Mucosa of stomach (tissue), 1 donor: ENCODE measurements around the gene LRBA.

Experiments used
- H3K27me3 ChIP-seq: one replicate; pipeline ENCODE4 v1.7.0; 2013; ENCODE audit warnings: mild to moderate bottlenecking, low read length; ENCODE audit not compliant: control insufficient read depth, insufficient read depth
- H3K36me3 ChIP-seq: one replicate; pipeline ENCODE4 v1.7.0; 2013; ENCODE audit warnings: low read length; ENCODE audit not compliant: control insufficient read depth, insufficient read depth
- H3K4me1 ChIP-seq: one replicate; pipeline ENCODE4 v1.7.0; 2013; ENCODE audit warnings: mild to moderate bottlenecking, low read length; ENCODE audit not compliant: control insufficient read depth, insufficient read depth
- H3K4me3 ChIP-seq: one replicate; pipeline ENCODE4 v1.7.0; 2013; ENCODE audit warnings: low read length
- H3K9ac ChIP-seq: one replicate; pipeline ENCODE4 v1.7.0; 2013; ENCODE audit warnings: mild to moderate bottlenecking, low read length, moderate library complexity
- H3K9me3 ChIP-seq: one replicate; pipeline ENCODE4 v1.7.0; 2013; ENCODE audit warnings: mild to moderate bottlenecking, low read length, moderate library complexity; ENCODE audit not compliant: control insufficient read depth
- donor health status: Pancreatic carcinoma.

LRBA gene

DNA sequence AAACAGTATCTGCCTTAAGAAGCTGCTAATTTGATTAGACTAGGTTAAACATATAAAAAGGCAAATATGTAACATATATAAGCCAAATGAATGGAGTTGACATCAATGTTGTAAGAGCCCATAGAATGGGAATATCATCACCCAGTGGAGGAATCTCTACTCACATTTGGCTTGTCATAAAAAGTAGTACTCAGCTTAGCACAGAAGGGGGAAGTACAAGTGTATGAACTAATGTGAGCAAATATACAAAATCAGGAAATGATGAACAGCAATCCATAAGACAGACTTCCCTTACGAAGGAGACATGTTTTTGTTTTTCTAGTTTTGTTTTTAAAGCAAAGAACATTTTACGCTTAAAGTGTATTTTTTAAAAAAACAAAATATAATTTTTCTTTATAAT is 358.2 kb downstream of the LRBA start:
- H3K4me1 ChIP-seq = no peaks in the 10 kb centered on the region
- no peaks in the 10 kb centered on the region for H3K36me3 ChIP-seq
- no peaks in the 10 kb centered on the region for H3K9me3 ChIP-seq
- H3K4me3 ChIP-seq = no peak overlapping the region
- no peaks in the 10 kb centered on the region for H3K27me3 ChIP-seq
- H3K9ac ChIP-seq = no peak overlapping the region

DNA sequence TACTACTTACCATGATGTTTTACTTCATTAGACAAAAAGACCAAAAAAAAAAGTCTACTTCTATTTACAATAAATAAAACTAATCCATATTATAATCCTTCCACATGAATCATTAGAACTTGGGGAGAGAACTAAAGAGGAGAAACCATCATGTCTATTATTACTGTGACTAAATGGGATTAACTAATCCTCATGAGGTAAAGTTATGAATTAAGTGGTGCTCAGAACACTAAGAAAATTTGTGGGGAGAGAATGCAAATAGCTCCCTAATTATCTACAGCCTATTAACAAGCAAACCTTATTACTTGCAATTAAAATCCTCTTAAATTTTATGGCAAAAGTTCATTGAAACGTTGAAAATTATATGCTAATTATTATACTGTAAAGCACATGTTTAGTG is 364.3 kb downstream of the LRBA start:
- H3K4me3 ChIP-seq = no peak overlapping the region
- no peaks in the 10 kb centered on the region for H3K9me3 ChIP-seq
- H3K4me1 ChIP-seq = no peaks in the 10 kb centered on the region
- no peaks in the 10 kb centered on the region for H3K27me3 ChIP-seq
- no peak overlapping the region for H3K9ac ChIP-seq
- no peaks in the 10 kb centered on the region for H3K36me3 ChIP-seq

DNA sequence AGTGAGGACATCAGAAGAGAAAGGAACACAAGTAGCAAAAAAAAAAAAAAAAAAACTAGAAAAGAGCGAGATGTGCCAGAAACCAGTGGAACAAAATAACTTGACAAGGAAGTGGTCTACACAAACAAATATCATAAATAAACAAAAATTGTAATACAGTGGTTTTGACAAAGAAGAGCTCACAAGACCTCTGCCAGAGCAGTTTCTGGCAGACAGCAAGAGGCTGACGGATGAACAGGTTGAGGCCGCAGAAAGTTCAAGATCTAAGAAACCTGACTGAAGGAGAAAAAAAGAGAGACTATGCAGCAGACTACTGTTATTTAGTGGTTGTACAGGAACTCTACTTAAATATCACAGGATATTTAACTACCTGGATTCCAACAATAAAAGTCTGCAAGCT is 367.0 kb downstream of the LRBA start:
- no peaks in the 10 kb centered on the region for H3K4me1 ChIP-seq
- H3K9ac ChIP-seq = no peak overlapping the region
- no peaks in the 10 kb centered on the region for H3K36me3 ChIP-seq

DNA sequence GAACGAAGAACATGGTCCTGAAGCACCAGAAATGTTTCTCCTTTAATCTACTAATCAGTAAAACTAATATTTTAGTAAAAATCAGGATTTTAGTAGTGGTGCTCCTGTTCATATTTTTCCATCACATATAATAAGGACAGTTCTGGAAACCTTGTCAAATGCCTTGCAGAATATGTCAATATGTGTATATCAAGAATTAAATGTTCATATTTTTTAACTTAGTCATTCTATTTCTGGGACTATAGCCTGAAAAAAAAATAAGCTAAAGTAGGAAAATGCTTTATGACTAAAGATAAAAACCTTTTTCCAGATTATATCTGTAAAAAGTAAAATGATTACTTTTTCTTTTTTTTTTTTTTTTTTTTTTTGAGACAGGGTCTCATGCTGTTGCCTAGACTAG is 368.1 kb downstream of the LRBA start:
- H3K36me3 ChIP-seq = no peaks in the 10 kb centered on the region
- H3K9ac ChIP-seq = no peak overlapping the region
- H3K9me3 ChIP-seq = no peaks in the 10 kb centered on the region
- H3K4me1 ChIP-seq = no peaks in the 10 kb centered on the region
- no peaks in the 10 kb centered on the region for H3K27me3 ChIP-seq
- no peak overlapping the region for H3K4me3 ChIP-seq

More for the DNA sequence above, 367.0 kb downstream of the LRBA start:
- H3K27me3 ChIP-seq = no peaks in the 10 kb centered on the region
- no peaks in the 10 kb centered on the region for H3K9me3 ChIP-seq
- no peak overlapping the region for H3K4me3 ChIP-seq

DNA sequence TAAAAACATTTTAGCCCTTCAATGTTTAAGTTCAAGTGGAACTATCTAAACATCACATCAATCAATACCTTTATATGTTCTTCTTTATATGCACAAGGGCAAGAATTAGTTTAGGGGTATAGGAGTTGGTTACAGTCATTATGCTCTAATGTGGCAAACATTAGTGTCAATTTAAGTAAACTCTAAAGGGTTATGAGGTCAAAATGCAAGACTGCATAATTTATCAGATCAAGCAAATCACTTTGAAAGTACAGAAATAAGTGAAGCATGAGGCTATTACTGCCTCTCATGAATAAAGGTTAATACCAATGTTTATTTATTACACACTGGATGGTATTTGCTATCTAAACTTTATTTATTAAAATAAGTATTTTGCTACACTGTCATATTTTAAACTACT is 373.5 kb downstream of the LRBA start:
- H3K36me3 ChIP-seq = no peaks in the 10 kb centered on the region
- no peaks in the 10 kb centered on the region for H3K27me3 ChIP-seq
- no peaks in the 10 kb centered on the region for H3K9me3 ChIP-seq
- no peak overlapping the region for H3K9ac ChIP-seq
- no peaks in the 10 kb centered on the region for H3K4me1 ChIP-seq
- H3K4me3 ChIP-seq = no peak overlapping the region

DNA sequence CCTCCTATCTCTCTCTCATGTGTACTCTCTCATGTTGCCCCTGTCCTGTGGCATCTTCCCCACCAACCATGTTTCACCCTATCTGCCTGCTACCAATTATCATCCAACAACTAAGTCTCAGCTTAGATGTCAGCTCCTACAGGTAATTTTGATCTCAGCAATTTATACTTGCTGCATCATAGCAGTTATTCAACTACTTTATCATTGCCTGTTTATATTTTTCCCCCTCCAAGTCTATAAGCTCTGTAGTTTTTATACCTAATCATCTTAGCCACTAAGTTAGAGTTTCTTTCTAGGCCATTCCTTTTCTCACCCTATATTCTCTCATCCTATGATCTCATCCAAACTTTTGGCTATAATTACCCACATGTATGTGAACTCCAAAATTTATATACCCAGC is 382.4 kb downstream of the LRBA start:
- H3K27me3 ChIP-seq = no peaks in the 10 kb centered on the region
- no peaks in the 10 kb centered on the region for H3K9me3 ChIP-seq
- no peaks in the 10 kb centered on the region for H3K4me1 ChIP-seq
- H3K9ac ChIP-seq = no peak overlapping the region
- no peaks in the 10 kb centered on the region for H3K36me3 ChIP-seq
- no peak overlapping the region for H3K4me3 ChIP-seq

DNA sequence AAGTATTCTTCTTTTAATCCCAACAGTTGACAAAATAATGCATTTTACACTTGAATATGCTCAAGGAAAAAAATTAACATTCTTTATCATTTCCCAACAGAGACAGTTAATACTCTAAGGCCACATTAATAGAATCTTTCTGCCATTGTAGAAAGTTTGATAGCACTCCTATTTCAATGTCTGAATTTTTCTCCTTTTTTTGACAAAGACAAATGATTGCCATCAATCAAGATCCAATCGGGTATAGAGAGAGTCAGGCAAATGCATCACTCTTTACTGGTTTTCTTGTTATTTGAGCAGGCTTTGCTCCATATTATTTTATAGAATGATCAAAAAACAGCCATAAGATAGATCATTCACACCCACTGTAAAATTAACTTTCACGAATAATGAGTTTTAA is 387.0 kb downstream of the LRBA start:
- H3K4me3 ChIP-seq = no peak overlapping the region
- H3K9ac ChIP-seq = no peak overlapping the region
- no peaks in the 10 kb centered on the region for H3K4me1 ChIP-seq
- no peaks in the 10 kb centered on the region for H3K27me3 ChIP-seq
- no peaks in the 10 kb centered on the region for H3K9me3 ChIP-seq
- no peaks in the 10 kb centered on the region for H3K36me3 ChIP-seq

DNA sequence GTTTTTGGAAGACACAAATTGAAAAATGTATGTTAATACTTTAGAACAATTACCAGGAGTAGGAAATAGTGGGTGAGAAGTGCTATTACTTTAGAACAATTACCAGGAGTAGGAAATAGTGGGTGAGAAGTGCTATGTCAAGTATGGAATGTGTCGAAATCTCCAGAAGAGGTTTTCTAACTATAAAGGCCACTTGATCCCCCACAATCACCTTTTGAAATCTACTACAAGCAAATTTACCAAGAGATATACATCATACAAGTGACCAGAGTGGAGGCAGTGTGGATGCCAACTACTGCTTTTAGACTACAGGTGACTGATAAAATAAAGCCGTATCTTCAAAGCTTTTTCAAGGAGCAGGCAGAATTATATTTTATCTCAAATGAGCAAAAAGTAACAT is 390.1 kb downstream of the LRBA start:
- Histone ChIP-seq H3K27me3 (no peaks in the 10 kb centered on the region), H3K4me3 (no peak overlapping the region), H3K36me3 (no peaks in the 10 kb centered on the region), H3K9ac (no peak overlapping the region), H3K4me1 (no peaks in the 10 kb centered on the region), H3K9me3 (no peaks in the 10 kb centered on the region)

DNA sequence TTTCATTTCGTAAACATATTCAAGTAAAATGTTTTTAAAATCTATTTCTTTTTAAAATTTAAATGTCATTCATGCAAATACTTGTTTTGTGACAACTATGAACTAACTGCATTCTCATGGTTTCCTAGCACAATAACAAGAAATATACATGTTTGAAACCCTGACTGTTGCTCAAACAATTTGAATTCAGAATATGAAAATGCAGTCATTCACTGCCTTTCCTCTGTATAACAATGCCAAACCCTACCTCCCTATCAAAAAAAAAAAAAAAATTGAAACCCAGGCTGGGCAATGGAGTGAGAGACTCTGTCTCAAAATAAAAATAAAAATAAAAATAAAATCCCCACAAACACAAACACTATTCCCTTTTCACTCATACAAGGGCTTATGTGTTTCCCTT is 391.0 kb downstream of the LRBA start:
- H3K4me1 ChIP-seq = no peaks in the 10 kb centered on the region
- no peaks in the 10 kb centered on the region for H3K27me3 ChIP-seq

DNA sequence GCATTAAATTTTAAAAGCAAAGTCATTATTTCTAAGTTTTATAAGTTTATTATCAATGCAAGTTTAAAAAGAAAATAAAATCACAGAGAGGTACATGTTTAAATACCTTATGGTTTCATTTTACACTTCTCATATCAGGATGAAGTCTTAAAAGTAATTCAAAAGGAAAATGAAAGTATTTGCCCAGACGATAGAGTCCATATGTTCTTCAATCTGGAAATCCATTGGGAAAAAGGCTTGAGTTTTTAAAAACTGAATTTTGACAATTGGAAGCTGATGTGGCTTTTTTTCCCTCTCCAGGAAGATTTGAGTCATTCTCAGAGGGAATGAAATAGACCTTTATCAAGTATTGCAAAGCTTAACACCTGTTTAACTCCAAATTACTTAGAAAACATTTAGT is 396.0 kb downstream of the LRBA start:
- Histone ChIP-seq H3K36me3 (no peaks in the 10 kb centered on the region), H3K4me1 (no peaks in the 10 kb centered on the region), H3K9me3 (no peaks in the 10 kb centered on the region), H3K4me3 (no peak overlapping the region), H3K9ac (no peak overlapping the region), H3K27me3 (no peaks in the 10 kb centered on the region)

More for the DNA sequence above, 391.0 kb downstream of the LRBA start:
- Histone ChIP-seq H3K9ac (no peak overlapping the region), H3K9me3 (no peaks in the 10 kb centered on the region), H3K4me3 (no peak overlapping the region), H3K36me3 (no peaks in the 10 kb centered on the region)

DNA sequence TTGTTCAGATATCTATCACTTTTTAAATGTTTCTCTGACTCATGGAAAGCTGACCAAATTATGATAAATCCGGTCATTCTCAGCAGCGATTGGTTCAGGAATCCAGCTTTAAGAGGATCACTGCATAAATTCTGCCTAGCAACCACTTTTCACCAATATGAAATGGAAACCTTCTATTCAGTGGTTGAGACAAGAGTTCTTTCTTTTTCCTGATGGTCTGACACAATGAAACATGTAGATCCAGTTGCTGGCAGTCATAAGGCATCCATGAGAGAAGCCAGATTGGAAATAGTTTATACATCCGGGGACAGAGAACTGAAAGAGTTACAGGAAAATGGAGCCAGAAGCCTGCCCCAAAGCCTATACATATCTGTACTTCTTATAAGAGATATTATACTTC is 406.0 kb downstream of the LRBA start:
- no peaks in the 10 kb centered on the region for H3K36me3 ChIP-seq
- H3K4me1 ChIP-seq = no peaks in the 10 kb centered on the region
- H3K27me3 ChIP-seq = no peaks in the 10 kb centered on the region
- no peaks in the 10 kb centered on the region for H3K9me3 ChIP-seq
- H3K4me3 ChIP-seq = no peak overlapping the region
- no peak overlapping the region for H3K9ac ChIP-seq

DNA sequence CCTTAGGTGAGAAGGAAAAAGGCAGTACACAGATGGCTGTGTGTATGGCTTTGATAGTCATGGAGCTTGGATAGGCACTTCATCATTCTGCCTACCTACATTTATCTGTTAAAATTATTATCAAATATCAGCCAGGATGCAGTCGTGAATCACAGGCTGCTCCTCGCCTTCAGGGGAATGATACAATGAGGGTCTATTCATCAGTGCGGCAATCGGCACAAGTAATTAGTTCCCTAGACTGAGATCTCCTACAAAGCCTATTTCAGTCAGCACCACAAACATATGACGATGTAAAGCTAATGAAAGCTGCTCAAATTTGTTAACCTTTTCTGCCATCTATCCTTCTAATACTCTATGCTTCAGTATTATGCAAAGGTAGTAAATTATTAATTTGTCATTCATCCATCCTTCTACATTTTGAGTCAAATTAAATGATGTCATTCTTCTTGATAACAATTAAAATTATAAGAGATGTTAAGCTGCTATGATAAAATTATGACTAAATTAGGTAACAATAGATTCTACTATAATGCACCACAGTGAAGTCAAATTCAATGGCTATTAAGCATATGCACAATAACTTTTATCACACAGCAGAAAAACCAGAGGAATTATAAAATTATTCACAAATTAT is 414.2 kb downstream of the LRBA start:
- H3K9ac ChIP-seq = no peak overlapping the region
- no peaks in the 10 kb centered on the region for H3K4me1 ChIP-seq
- H3K27me3 ChIP-seq = no peaks in the 10 kb centered on the region
- no peaks in the 10 kb centered on the region for H3K9me3 ChIP-seq
- H3K36me3 ChIP-seq = no peaks in the 10 kb centered on the region
- H3K4me3 ChIP-seq = no peak overlapping the region

DNA sequence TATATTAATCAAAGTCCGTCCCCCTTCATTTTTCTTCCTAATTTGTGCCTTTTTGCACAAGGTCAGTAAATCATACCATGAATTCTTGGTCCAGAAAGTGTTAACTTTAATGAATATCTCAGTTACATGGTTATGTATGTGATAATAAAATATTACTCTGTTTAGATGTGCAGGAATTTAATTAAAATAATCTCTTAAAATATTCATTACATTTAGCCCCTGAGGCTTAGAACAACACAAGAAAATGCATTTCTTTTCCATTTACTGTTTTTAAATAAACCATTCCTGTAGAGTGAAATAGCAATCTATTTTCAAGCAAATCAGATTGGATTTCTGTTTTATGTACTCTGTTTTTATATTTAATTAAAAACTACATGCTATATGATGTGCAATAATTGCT is 415.5 kb downstream of the LRBA start:
- Histone ChIP-seq H3K36me3 (no peaks in the 10 kb centered on the region), H3K4me3 (no peak overlapping the region), H3K9me3 (no peaks in the 10 kb centered on the region), H3K27me3 (no peaks in the 10 kb centered on the region), H3K4me1 (no peaks in the 10 kb centered on the region), H3K9ac (no peak overlapping the region)
